Neuron (in vitro differentiated cells): ENCODE measurements around the gene DDX49.
A peak's percentile ranks its signal among the peaks of the same experiment; 100 is the strongest.

ENCODE experiments used
- H2AFZ ChIP-seq: one replicate; pipeline ENCODE4 v1.6.1; 2013; ENCODE audit warnings: low read depth, mild to moderate bottlenecking, inconsistent platforms, low read length, moderate library complexity
- H3K27me3 ChIP-seq: one replicate; pipeline ENCODE4 v1.6.1; 2013; ENCODE audit warnings: low read length; ENCODE audit not compliant: insufficient read depth
- H3K36me3 ChIP-seq: one replicate; pipeline ENCODE4 v1.6.1; 2013; ENCODE audit warnings: low read length; ENCODE audit not compliant: insufficient read depth
- H3K4me1 ChIP-seq: one replicate; pipeline ENCODE4 v1.6.1; 2013; ENCODE audit warnings: low read length; ENCODE audit not compliant: insufficient read depth
- H3K4me3 ChIP-seq: 2 replicates; pipeline ENCODE4 v1.5.1; 2013; ENCODE audit warnings: mild to moderate bottlenecking, low read length, moderate library complexity
- H3K9me3 ChIP-seq: one replicate; pipeline ENCODE4 v1.6.1; 2013; ENCODE audit warnings: low read length

The DDX49 gene

GRCh38 chr19:18883526-18884304 lies 35.8 kb upstream of the DDX49 start:
- Histone ChIP-seq H2AFZ (no peak overlapping the region), H3K4me3 (no peak overlapping the region), H3K36me3 (peaks cover 59% of the 10 kb centered on the region), H3K27me3 (no peaks in the 10 kb centered on the region), H3K9me3 (peaks cover 4% of the 10 kb centered on the region), H3K4me1 (no peaks in the 10 kb centered on the region)

- H3K4me3 ChIP-seq: no peak overlapping the region
- no peaks in the 10 kb centered on the region for H3K4me1 ChIP-seq
- no peaks in the 10 kb centered on the region for H3K9me3 ChIP-seq
- H2AFZ ChIP-seq: no peak overlapping the region
- H3K36me3 ChIP-seq: peaks cover 49% of the 10 kb centered on the region
- H3K27me3 ChIP-seq: no peaks in the 10 kb centered on the region
These were observed 32.5 kb upstream of the DDX49 start for GRCh38 chr19:18886972-18887371.

GRCh38 chr19:18889949-18890745 lies 29.4 kb upstream of the DDX49 start:
- H2AFZ ChIP-seq: no peak overlapping the region
- no peak overlapping the region for H3K4me3 ChIP-seq
- peaks cover 32% of the 10 kb centered on the region for H3K36me3 ChIP-seq
- H3K27me3 ChIP-seq: no peaks in the 10 kb centered on the region
- no peaks in the 10 kb centered on the region for H3K9me3 ChIP-seq
- H3K4me1 ChIP-seq: peaks cover 15% of the 10 kb centered on the region

- Histone ChIP-seq H3K4me1 (peaks cover 15% of the 10 kb centered on the region), H3K27me3 (no peaks in the 10 kb centered on the region), H3K4me3 (no peak overlapping the region), H2AFZ (no peak overlapping the region), H3K9me3 (no peaks in the 10 kb centered on the region), H3K36me3 (peaks cover 18% of the 10 kb centered on the region)
These were observed 25.8 kb upstream of the DDX49 start for GRCh38 chr19:18893587-18894253.

- peaks cover 19% of the 10 kb centered on the region for H3K36me3 ChIP-seq
- no peak overlapping the region for H2AFZ ChIP-seq
- H3K27me3 ChIP-seq: no peaks in the 10 kb centered on the region
- peaks cover 15% of the 10 kb centered on the region for H3K4me1 ChIP-seq
- peak overlapping the region; percentile 60 for H3K4me3 ChIP-seq
- no peaks in the 10 kb centered on the region for H3K9me3 ChIP-seq
These were observed 25.1 kb upstream of the DDX49 start for GRCh38 chr19:18894254-18895037.

GRCh38 chr19:18895038-18895823 lies 24.3 kb upstream of the DDX49 start:
- Histone ChIP-seq H3K4me3 (peak overlapping the region; percentile 60), H3K27me3 (no peaks in the 10 kb centered on the region), H3K36me3 (peaks cover 22% of the 10 kb centered on the region), H3K9me3 (no peaks in the 10 kb centered on the region), H2AFZ (peak overlapping the region; percentile 44), H3K4me1 (peaks cover 15% of the 10 kb centered on the region)

GRCh38 chr19:18895824-18896341 lies 23.6 kb upstream of the DDX49 start, which contains the start of gene CERS1:
Gene CERS1, minus strand, starts transcription at chr19:18896158. Its CDS starts 86 bp downstream, at chr19:18896072.
- Histone ChIP-seq H2AFZ (peak within 1 kb of the TSS; percentile 44), H3K36me3 (peaks cover 26% of the 10 kb centered on the region), H3K4me3 (peak within 1 kb of the TSS; percentile 60), H3K9me3 (no peaks in the 10 kb centered on the region), H3K4me1 (peaks cover 15% of the 10 kb centered on the region), H3K27me3 (no peaks in the 10 kb centered on the region)

GRCh38 chr19:18896421-18896841 lies 23.1 kb upstream of the DDX49 start:
- H3K4me3 ChIP-seq: no peak overlapping the region
- peaks cover 25% of the 10 kb centered on the region for H3K36me3 ChIP-seq
- no peaks in the 10 kb centered on the region for H3K27me3 ChIP-seq
- H3K9me3 ChIP-seq: no peaks in the 10 kb centered on the region
- no peak overlapping the region for H2AFZ ChIP-seq
- peaks cover 15% of the 10 kb centered on the region for H3K4me1 ChIP-seq

- Histone ChIP-seq H2AFZ (no peak overlapping the region), H3K36me3 (peaks cover 22% of the 10 kb centered on the region), H3K9me3 (no peaks in the 10 kb centered on the region), H3K4me1 (peaks cover 15% of the 10 kb centered on the region), H3K27me3 (no peaks in the 10 kb centered on the region), H3K4me3 (no peak overlapping the region)
These were observed 22.2 kb upstream of the DDX49 start for GRCh38 chr19:18897094-18898029.

GRCh38 chr19:18898081-18898606 lies 21.4 kb upstream of the DDX49 start:
- Histone ChIP-seq H3K4me1 (peaks cover 15% of the 10 kb centered on the region), H3K36me3 (peaks cover 27% of the 10 kb centered on the region), H2AFZ (no peak overlapping the region), H3K9me3 (no peaks in the 10 kb centered on the region), H3K27me3 (no peaks in the 10 kb centered on the region), H3K4me3 (no peak overlapping the region)
